Thyroid gland (tissue), 4 donors: ENCODE results near the gene IP6K3. TPM values are rescaled to one million over a fixed set of nuclear protein-coding genes. Genes with fewer than 3 reads are reported as not detected.

Experiments
- DNase-seq, 2 donors: peaks; one replicate each; pipeline ENCODE4 v3.0.0-alpha.2; 2019
- H3K27ac ChIP-seq, 3 donors: fragments of 200-600 bp; sonication (generic); 1 replicate in 2 of 3; 2 replicates in 1 of 3; pipeline ENCODE4 v1.5.1; 2016 to 2019; ENCODE audit warnings: mild to moderate bottlenecking in 1 of 3, moderate library complexity in 1 of 3
- H3K27me3 ChIP-seq: fragments of 200-600 bp; sonication (generic); one replicate; pipeline ENCODE4 v1.5.1; 2019
- H3K36me3 ChIP-seq, 2 donors: fragments of 200-600 bp; sonication (generic); one replicate each; pipeline ENCODE4 v1.5.1; 2016 to 2019
- H3K4me1 ChIP-seq, 2 donors: fragments of 200-600 bp; sonication (generic); one replicate each; pipeline ENCODE4 v1.5.1; 2017 to 2019
- H3K4me3 ChIP-seq, 3 donors: fragments of 200-600 bp; sonication (generic); replicated peaks in 1 of 3; 1 replicate in 2 of 3; 2 replicates in 1 of 3; pipeline ENCODE4 v1.5.1; 2016; ENCODE audit warnings: mild to moderate bottlenecking in 1 of 3
- H3K9me3 ChIP-seq: fragments of 200-600 bp; sonication (generic); one replicate; pipeline ENCODE4 v1.5.1; 2017
- CTCF ChIP-seq, 6 experiments: fragments of 200-600 bp in 3 of 6; fragments of 450-650 bp in 3 of 6; sonication (generic) in 3 of 6; IDR thresholded peaks; one replicate each; pipeline ENCODE4 v1.5.1; 2016 to 2019; ENCODE audit warnings: antibody characterized with exemption in 6 of 6, mild to moderate bottlenecking in 2 of 6, inconsistent platforms in 1 of 6, moderate library complexity in 1 of 6
- POLR2A ChIP-seq, 2 donors: fragments of 450-650 bp; IDR thresholded peaks; one replicate each; pipeline ENCODE4 v1.6.1; 2017; ENCODE audit warnings: antibody characterized with exemption in 2 of 2, mild to moderate bottlenecking in 2 of 2, moderate library complexity in 1 of 2
- WGBS, 2 donors: methylation state at CpG; one replicate each; pipeline ENCODE4 v1.1.5; 2017; 5-methylcytosine and 5-hydroxymethylcytosine counted together
- intact Hi-C: fragments of 100-400 bp; cut with DNase I; formaldehyde crosslinking; loops from one replicate; pipeline ENCODE4 v1.15.1; 2023
- total RNA-seq, 4 donors: library from RNA; depleted of rRNA; stranded (reverse); fragments of >200 nt; gene quantifications; one replicate each; pipeline ENCODE4 v1.2.3, GENCODE V29; 2016

IP6K3 gene
- total RNA-seq, 4 donors from 2014 or later: 7.9 to 20.5 (median 17.1) TPM

DNA sequence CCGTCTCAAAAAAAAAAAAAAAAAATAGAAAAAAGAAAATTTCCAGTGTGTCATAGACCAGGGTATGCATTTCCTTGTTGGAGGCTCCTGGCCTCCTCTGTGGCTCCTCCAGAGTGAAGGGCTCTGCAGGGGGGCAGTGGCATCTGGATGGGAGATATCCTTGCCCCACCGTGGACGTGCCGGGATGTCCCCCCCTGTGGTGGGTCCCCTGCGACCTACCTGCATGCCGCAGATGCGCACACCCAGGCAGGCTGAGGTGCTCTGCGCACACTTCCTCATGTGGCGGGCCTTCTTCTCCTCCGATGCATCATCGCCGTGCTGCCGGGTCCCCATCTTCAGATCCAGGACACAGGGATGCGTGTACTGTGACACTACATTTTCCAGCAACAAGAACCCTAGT, 21.5 kb downstream of the IP6K3 start:
- no peak for TF ChIP-seq POLR2A (IDR thresholded peaks at IDR 0.05)
- no peak for TF ChIP-seq CTCF (IDR thresholded peaks at IDR 0.05)
- WGBS, 2 donors: 95 to 97% methylated on average over 14 of the region's 14 CpGs
- no peaks in the 10 kb centered on the region for H3K9me3 ChIP-seq
- no peaks in the 10 kb centered on the region for H3K36me3 ChIP-seq
- H3K27ac ChIP-seq: no peak overlapping the region
- H3K4me3 ChIP-seq: no peak overlapping the region
- DNase-seq: no peak
- intact Hi-C loops: no loop called here
- peaks cover 48 to 60% of the 10 kb centered on the region in 2 donors for H3K4me1 ChIP-seq
- H3K27me3 ChIP-seq: no peaks in the 10 kb centered on the region

DNA sequence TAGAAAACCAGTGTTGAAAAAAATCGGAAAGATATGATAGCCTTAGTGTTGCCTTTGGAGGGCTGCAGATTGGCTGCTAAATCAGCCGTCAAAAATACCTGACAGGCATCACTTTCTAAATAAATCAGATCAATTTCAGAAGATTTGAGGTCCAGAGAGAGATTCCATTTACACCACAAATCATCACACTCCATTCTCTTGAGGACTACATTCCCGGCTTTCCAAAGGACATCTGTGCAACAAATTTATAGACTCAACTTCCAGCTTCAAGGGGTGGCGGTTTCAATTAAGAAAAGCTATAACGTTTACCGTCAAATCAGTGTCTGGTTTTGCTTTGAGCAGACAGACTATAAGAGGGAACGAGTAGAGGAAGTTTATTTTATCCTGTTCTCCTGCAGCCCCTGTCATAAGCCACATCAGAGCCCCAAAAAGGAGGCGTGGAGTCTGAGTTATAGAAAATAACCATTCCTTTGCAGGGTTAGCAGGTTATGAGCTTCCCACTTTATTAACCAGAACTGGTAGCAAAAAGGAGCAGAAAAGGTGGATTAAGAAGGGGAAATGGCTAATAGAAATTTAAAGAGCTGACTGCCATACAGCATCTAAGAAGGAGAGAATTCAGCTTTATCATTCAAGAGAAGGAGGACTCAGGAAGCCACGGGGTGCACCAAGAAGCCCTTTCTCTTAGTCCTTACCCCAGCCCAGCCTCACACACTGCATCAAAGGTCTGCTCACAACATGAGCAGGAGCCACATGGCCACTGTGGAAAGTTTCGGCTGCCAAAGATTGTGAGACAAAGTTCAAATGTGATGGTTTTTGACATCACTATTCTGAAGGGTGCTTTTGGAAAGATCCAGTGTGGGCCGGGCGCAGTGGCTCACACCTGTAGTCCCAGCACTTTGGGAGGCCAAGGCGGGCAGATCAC, 22.3 kb downstream of the IP6K3 start:
- 69 to 71% methylated on average over 13 of the region's 13 CpGs for WGBS, 2 donors
- intact Hi-C loops: no loop called here
- no peaks in the 10 kb centered on the region for H3K27me3 ChIP-seq
- no peaks in the 10 kb centered on the region for H3K9me3 ChIP-seq
- peak overlapping the region; percentile 65 to 76 (median 72) for H3K27ac ChIP-seq
- no peaks in the 10 kb centered on the region for H3K36me3 ChIP-seq
- H3K4me3 ChIP-seq: no peak overlapping the region
- DNase-seq: no peak
- peaks cover 49 to 58% of the 10 kb centered on the region in 2 donors for H3K4me1 ChIP-seq
- TF ChIP-seq CTCF (IDR thresholded peaks at IDR 0.05) (no peak), POLR2A (IDR thresholded peaks at IDR 0.05) (no peak)

DNA sequence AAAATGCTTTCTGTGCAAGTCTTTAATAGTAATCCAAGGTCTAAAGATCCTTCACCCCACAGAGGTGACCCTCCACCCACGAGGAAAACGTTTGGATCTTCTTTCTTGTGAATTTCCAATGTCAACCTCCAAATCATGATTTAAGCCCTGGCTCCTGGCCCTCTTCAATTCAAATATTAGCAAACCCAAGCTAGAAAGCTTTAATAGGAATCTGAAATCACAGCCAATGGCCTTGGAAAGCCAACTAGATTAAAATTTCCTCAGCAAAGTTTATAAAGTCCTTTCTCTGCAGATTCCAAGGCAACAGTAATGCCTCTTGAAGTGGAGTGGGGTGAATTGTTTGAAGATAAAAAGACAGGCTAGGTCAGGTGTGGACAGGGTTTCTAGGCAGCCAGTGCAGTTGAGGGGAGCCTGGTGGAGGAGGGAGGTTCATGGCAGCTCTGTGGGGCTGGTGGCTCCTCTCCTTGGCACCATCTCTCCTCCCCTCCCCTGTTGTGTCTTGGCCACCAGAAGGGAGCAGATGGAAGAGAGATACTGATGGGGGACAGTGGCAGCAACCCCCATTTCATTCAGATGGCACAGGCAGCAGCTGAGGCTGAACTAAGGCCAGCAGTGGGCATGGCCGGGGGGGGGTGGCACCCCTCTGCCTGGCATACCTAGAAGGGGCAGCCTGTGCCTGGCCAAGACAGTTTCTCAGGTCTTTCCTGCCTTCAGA, 23.2 kb downstream of the IP6K3 start:
- Histone ChIP-seq H3K4me1 (peaks cover 51 to 61% of the 10 kb centered on the region in 2 donors), H3K36me3 (no peaks in the 10 kb centered on the region), H3K27ac (peak overlapping the region; percentile 65 to 76 (median 72)), H3K4me3 (no peak overlapping the region), H3K27me3 (no peaks in the 10 kb centered on the region), H3K9me3 (no peaks in the 10 kb centered on the region)
- no peak for TF ChIP-seq CTCF (IDR thresholded peaks at IDR 0.05)
- TF ChIP-seq POLR2A (IDR thresholded peaks at IDR 0.05): peak in 1 of 2 donors; percentile 17
- peak; percentile 62 to 70 for DNase-seq
- WGBS, 2 donors: 18 to 30% methylated on average over 3 of the region's 3 CpGs
- intact Hi-C loops: no loop called here

DNA sequence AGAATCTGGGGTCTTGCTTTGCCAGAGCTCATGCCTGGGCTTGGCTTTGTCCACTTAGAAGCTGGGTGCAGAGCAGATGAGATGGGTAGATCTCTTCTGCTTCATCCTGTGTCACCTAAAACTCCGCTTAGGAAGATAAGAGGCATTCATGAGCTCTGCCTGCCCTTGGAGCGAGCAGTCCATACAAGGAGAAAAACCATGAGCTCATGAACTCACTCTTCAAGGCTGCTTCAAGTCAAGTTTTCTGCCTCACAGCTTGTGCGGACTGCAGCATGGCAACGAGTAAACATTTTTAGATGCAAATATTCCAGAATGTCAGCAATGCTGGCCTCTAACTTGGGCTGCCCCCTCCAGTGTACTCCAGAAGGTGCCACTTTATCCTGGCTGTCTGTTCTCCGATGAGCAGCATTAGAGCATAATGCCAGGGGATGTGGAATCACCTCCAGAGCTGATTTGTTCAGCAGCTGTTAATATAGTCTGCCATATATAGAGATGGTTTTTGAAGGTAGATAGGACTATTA, 24.5 kb downstream of the IP6K3 start:
- 84% methylated on average over 5 of the region's 5 CpGs for WGBS, 2 donors
- intact Hi-C loops: no loop called here
- no peak for DNase-seq
- Histone ChIP-seq H3K27ac (peak overlapping the region in 2 of 3 donors; percentile 62 to 72), H3K27me3 (no peaks in the 10 kb centered on the region), H3K4me3 (no peak overlapping the region), H3K9me3 (no peaks in the 10 kb centered on the region), H3K4me1 (peaks cover 48 to 70% of the 10 kb centered on the region in 2 donors), H3K36me3 (no peaks in the 10 kb centered on the region)
- no peak for TF ChIP-seq CTCF (IDR thresholded peaks at IDR 0.05)
- TF ChIP-seq POLR2A (IDR thresholded peaks at IDR 0.05): no peak
